Colonic mucosa (tissue), 4 donors: ENCODE results near the gene HEATR5A. TPM values are rescaled to one million over a fixed set of nuclear protein-coding genes. Genes with fewer than 3 reads are reported as not detected.
"Not testable (repeated sequence)": the region's sequence is repeated elsewhere in the genome, so short reads cannot be mapped to it uniquely, and the experiment has no call there.

Experiments used
- DNase-seq: peaks from one replicate; pipeline ENCODE4 v3.0.0-alpha.2; 2020
- H3K27ac ChIP-seq: fragments of 200-600 bp; one replicate; pipeline ENCODE4 v1.8.0; 2021
- H3K27me3 ChIP-seq: fragments of 200-600 bp; one replicate; pipeline ENCODE4 v1.8.0; 2021
- H3K36me3 ChIP-seq: fragments of 200-600 bp; one replicate; pipeline ENCODE4 v1.8.0; 2021
- H3K4me1 ChIP-seq: fragments of 200-600 bp; one replicate; pipeline ENCODE4 v1.8.0; 2021; ENCODE audit warnings: mild to moderate bottlenecking
- H3K4me3 ChIP-seq: fragments of 200-600 bp; one replicate; pipeline ENCODE4 v1.8.0; 2021
- H3K9ac ChIP-seq, 2 donors: one replicate each; pipeline ENCODE4 v1.7.0; 2013; ENCODE audit warnings: control low read depth in 2 of 2, low read depth in 2 of 2, low read length in 2 of 2
- H3K9me3 ChIP-seq: fragments of 200-600 bp; one replicate; pipeline ENCODE4 v1.8.0; 2021
- intact Hi-C: fragments of 100-400 bp; cut with DNase I; formaldehyde crosslinking; loops from one replicate; pipeline ENCODE4 v1.14.1; 2022
- total RNA-seq, 2 donors: library from RNA; stranded (reverse); fragmentation: NEBNext Ultra II Directional in 1 of 2; extraction: Animal tissue kit (Norgen Biotek cat#: 25700) in 1 of 2; gene quantifications; one replicate each; pipeline ENCODE4 v1.2.1, GENCODE V29; 2021
- TF ChIP-seq, protein P1 (sequence below): fragments of 200-600 bp; IDR thresholded peaks from one replicate; pipeline ENCODE4 v1.8.0; 2022; ENCODE audit warnings: antibody characterized with exemption, mild to moderate bottlenecking
- donor health status: healthy.
- donor health status: DM: no; HTN: no; CAD: no.
- donor health status: DM: no; HTN: no; CAD: no.

Gene HEATR5A
- total RNA-seq, 2 donors from 2014 or later, result 45.5 to 58.2 TPM

DNA sequence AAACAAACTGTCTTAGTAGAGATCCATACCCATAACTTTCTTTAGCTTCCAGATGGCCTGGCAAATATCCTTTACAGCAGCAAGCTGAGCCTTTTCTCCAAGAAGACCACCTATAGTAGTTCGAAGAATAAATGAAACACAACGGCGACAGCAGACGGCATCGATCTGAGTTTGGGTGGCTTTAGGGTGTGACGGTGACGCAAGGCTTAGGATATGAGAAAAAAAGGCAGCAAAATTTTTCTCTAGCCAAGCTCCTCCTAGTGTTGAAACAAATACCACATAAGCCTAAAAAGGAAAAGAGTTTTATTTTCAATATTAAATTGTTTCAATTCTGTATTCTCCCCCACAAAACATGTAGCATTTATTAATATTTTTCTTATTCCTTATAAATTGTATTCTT is 33.3 kb downstream of the HEATR5A start:
- intact Hi-C loops, result no loop called here
- Histone ChIP-seq H3K9me3 (no peaks in the 10 kb centered on the region), H3K27ac (no peak overlapping the region), H3K4me3 (no peak overlapping the region), H3K9ac (no peak overlapping the region), H3K27me3 (no peaks in the 10 kb centered on the region), H3K36me3 (no peaks in the 10 kb centered on the region), H3K4me1 (no peaks in the 10 kb centered on the region)
- TF ChIP-seq, protein P1, sequence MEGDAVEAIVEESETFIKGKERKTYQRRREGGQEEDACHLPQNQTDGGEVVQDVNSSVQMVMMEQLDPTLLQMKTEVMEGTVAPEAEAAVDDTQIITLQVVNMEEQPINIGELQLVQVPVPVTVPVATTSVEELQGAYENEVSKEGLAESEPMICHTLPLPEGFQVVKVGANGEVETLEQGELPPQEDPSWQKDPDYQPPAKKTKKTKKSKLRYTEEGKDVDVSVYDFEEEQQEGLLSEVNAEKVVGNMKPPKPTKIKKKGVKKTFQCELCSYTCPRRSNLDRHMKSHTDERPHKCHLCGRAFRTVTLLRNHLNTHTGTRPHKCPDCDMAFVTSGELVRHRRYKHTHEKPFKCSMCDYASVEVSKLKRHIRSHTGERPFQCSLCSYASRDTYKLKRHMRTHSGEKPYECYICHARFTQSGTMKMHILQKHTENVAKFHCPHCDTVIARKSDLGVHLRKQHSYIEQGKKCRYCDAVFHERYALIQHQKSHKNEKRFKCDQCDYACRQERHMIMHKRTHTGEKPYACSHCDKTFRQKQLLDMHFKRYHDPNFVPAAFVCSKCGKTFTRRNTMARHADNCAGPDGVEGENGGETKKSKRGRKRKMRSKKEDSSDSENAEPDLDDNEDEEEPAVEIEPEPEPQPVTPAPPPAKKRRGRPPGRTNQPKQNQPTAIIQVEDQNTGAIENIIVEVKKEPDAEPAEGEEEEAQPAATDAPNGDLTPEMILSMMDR, result no peak
- DNase-seq, result no peak

DNA sequence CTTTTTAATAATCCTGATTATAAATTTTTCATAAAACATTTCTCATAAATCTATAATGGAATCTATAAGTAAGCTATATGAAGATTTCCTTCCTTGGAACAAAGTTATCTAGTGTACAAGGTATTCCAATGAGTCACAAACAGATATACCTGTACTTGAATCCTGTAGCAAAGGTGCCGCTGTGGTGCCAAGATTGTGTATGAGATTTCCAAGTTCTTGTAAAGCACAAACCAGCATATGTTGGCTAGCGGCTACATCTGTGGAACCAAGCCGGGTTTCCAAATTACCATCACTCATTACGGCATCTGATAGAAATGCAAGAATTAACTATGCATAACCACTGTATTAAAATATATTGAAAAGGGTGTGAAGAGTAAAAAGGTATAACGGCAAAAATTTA is 34.1 kb downstream of the HEATR5A start:
- Histone ChIP-seq H3K27me3 (no peaks in the 10 kb centered on the region), H3K9me3 (no peaks in the 10 kb centered on the region), H3K4me1 (no peaks in the 10 kb centered on the region), H3K9ac (no peak overlapping the region), H3K4me3 (no peak overlapping the region), H3K27ac (no peak overlapping the region), H3K36me3 (no peaks in the 10 kb centered on the region)
- DNase-seq, result no peak
- intact Hi-C loops, result no loop called here
- TF ChIP-seq, protein P1, result no peak

DNA sequence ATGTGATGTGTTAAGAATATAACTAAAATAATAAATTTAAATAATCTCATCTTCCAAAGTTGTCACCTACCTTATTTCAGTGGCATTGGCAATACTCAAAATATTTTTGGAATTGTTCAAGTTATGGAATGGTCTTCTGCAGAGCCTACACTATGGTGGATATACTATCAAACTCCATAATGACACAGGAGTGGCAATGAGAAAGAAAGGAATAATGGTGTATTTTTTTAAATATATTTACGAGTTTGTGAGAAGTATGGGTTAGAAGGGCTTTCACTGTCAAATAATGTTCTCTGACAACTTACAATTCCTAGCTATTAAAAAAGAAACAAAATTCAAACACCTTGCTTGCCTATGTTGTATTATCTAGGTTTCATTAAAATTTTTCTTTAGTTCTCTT is 38.1 kb downstream of the HEATR5A start:
- H3K27ac ChIP-seq, result no peak overlapping the region
- no peak for DNase-seq
- no peaks in the 10 kb centered on the region for H3K36me3 ChIP-seq
- no peak overlapping the region for H3K9ac ChIP-seq
- no peak overlapping the region for H3K4me3 ChIP-seq
- TF ChIP-seq, protein P1, result no peak
- intact Hi-C loops, result no loop called here
- no peaks in the 10 kb centered on the region for H3K27me3 ChIP-seq
- no peaks in the 10 kb centered on the region for H3K9me3 ChIP-seq
- no peaks in the 10 kb centered on the region for H3K4me1 ChIP-seq

DNA sequence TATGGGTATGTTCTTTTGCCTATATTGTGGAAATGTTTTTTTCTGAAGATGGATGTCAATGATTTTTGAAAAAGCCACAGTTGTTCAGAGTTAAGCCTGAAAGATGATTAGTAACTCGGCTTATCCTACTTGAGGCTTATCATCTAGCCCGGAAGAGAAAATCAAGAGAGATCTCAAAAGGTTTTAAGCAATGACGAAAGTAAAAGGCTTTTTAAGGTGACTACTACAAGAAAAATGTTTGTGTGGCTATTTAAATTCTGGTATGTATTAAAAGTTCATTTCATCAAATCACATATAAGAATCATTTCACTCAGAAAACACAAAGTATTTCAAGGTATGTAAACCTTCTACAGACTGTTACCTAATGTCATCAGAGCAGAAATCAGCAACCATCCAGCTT is 40.2 kb downstream of the HEATR5A start:
- H3K9me3 ChIP-seq, result no peaks in the 10 kb centered on the region
- no peaks in the 10 kb centered on the region for H3K27me3 ChIP-seq
- DNase-seq, result no peak
- TF ChIP-seq, protein P1, result no peak
- H3K4me3 ChIP-seq, result no peak overlapping the region
- H3K9ac ChIP-seq, result no peak overlapping the region
- no peaks in the 10 kb centered on the region for H3K4me1 ChIP-seq
- intact Hi-C loops, result no loop called here
- H3K27ac ChIP-seq, result no peak overlapping the region
- no peaks in the 10 kb centered on the region for H3K36me3 ChIP-seq

DNA sequence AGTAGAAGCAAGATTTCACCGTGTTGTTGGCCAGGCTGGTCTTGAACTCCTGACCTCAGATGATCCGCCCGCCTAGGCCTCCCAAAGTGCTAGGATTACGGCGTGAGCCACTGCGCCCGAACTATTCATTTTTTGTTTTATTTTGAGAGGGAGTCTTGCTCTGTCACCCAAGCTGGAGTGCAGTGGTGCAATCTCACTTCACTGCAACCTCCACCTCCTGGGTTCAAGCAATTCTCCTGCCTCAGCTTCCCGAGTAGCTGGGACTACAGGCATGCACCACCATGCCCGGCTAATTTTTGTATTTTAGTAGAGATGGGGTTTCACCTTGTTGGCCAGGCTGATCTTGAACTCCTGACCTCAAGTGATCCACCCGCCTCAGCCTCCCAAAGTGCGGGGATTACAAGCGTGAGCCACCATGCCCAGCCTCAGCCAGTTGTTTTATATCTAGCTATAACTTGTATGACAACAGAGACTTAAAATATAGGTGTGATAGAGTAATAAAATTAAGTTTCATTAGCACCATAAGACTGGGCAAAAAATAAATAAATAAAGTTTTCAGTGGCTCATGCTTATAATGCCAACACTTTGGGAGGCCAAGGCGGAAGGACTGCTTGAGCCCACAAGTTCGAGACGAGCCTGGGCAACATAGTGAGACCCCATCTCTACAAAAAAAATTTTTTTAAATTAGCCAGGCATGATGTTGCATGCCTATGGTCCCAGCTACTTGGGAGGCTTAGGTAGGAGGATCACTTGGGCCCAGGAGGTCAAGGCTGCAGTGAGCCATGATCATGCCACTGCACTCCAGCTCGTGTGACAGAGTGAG is 41.0 kb downstream of the HEATR5A start:
- H3K36me3 ChIP-seq, result not testable (repeated sequence)

DNA sequence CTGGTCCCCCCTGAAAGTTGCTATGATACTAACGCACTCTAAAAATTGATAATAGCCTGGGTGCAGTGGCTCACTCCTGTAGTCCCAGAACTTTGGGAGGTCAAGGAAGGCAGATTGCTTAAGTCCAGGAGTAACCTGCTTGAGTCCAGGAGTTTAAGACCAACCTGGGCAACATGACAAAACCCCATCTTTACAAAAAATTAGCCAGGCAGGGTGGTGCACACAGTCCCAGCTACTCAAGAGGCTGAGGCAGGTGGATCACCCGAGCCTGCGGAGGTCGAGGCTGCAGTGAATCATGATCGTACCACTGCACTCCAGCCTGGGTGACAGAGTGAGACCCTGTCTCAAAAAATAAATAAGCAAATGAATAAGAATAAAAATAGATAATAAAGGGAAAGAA is 42.9 kb downstream of the HEATR5A start:
- Histone ChIP-seq H3K27me3 (no peaks in the 10 kb centered on the region), H3K9ac (no peak overlapping the region), H3K4me1 (no peaks in the 10 kb centered on the region), H3K36me3 (no peaks in the 10 kb centered on the region), H3K27ac (no peak overlapping the region), H3K4me3 (no peak overlapping the region), H3K9me3 (no peaks in the 10 kb centered on the region)
- TF ChIP-seq, protein P1, result no peak
- intact Hi-C loops, result no loop called here
- DNase-seq, result no peak

More for the DNA sequence above, 41.0 kb downstream of the HEATR5A start:
- H3K4me3 ChIP-seq, H3K9ac ChIP-seq, DNase-seq, H3K4me1 ChIP-seq, H3K9me3 ChIP-seq, H3K27me3 ChIP-seq, intact Hi-C loops, H3K27ac ChIP-seq: not testable (repeated sequence)
